ENCODE measurements around the gene OR2B3.

GRCh38 chr6:29081312-29081711 is 5.8 kb downstream of the OR2B3 start:
- TF ChIP-seq CTCF (IDR thresholded peaks at IDR 0.05; ENCODE audit: poor library complexity) (no peak), EZH2phosphoT487 (IDR thresholded peaks at IDR 0.05; ENCODE audit: low read depth, severe bottlenecking, unreplicated experiment) (no peak)
